Measurements from ENCODE around the gene INTS1.

Gene INTS1

DNA sequence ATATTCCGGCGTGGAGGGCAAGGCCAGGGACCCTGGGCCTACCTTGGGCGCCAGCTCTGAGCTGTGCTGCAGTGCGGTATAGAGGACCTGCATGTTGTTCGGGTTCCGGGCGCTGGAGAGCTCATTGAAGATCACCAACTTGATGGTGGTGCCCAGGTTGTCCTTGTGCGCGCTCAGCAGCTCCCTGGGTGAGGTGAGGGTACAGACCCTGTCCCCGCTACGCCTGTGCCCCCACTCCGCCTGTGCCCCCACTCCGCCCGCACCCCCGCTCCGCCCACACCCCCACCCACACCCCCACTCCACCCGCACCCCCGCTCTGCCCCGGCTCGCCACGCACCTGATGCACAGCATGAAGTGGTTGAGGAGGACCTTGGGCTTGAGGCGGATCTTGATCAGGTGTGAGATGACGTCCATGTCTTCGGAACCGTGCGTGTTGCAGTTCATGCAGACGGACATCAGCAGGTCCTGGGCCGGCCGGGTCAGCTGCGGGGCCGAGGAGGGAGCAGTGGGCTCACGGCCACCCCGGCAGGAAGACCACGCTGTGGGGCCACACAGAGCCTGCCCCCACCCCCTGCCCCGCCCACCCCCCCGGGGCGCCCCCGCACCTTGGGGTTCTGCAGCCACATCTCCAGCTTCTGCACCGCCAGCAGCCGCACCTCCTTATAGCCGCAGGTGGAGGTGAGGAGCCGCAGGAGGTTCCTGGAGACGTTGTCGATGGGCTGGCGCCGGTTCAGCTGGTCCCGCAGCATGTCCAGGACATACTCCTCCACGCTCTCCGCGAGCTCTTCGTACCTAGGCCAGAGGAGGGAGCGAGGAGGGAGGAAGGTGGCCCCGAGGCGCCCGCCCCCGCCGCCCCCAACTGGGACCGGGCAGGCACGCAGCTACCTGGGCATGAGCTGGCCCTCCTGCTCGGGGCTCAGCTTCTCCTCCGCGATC is 5.6 kb downstream of the INTS1 start:
- Histone ChIP-seq H3K4me1 (ENCODE audit: low read length) (peaks cover 9% of the 10 kb centered on the region; the same call in 1 of the 2 replicates), H3K79me2 (ENCODE audit: low read length) (peaks cover 31% of the 10 kb centered on the region), H3K9me2 (replicated peaks; ENCODE audit: insufficient read depth, low read length) (no peaks in the 10 kb centered on the region), H3K27me3 (replicated peaks; ENCODE audit: insufficient read depth, low read length) (no peaks in the 10 kb centered on the region), H2AFZ (ENCODE audit: low read length) (no peak overlapping the region), H3K27ac (ENCODE audit: low read length) (no peak overlapping the region), H3K9ac (ENCODE audit: low read length) (no peak overlapping the region), H4K20me1 (ENCODE audit: insufficient read depth, low read length) (no peaks in the 10 kb centered on the region), H3K4me2 (ENCODE audit: low read depth, low read length) (no peak overlapping the region), H3K36me3 (replicated peaks; ENCODE audit: insufficient read depth, low read length) (no peaks in the 10 kb centered on the region; the same call in 1 of the 2 replicates), H3F3A (ENCODE audit: insufficient read depth, low read length) (no peaks in the 10 kb centered on the region), H3K4me3 (ENCODE audit: low read length) (no peak overlapping the region), H3K9me3 (replicated peaks; ENCODE audit: insufficient read depth, low read length) (no peaks in the 10 kb centered on the region)
- DNase-seq, result no peak
- TF ChIP-seq EZH2phosphoT487 (IDR thresholded peaks at IDR 0.05; ENCODE audit: low read length) (no peak), EZH2 (optimal IDR thresholded peaks at IDR 0.05; ENCODE audit: low read depth, low read length) (no peak)
- TF ChIP-seq, protein P1, sequence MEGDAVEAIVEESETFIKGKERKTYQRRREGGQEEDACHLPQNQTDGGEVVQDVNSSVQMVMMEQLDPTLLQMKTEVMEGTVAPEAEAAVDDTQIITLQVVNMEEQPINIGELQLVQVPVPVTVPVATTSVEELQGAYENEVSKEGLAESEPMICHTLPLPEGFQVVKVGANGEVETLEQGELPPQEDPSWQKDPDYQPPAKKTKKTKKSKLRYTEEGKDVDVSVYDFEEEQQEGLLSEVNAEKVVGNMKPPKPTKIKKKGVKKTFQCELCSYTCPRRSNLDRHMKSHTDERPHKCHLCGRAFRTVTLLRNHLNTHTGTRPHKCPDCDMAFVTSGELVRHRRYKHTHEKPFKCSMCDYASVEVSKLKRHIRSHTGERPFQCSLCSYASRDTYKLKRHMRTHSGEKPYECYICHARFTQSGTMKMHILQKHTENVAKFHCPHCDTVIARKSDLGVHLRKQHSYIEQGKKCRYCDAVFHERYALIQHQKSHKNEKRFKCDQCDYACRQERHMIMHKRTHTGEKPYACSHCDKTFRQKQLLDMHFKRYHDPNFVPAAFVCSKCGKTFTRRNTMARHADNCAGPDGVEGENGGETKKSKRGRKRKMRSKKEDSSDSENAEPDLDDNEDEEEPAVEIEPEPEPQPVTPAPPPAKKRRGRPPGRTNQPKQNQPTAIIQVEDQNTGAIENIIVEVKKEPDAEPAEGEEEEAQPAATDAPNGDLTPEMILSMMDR (IDR thresholded peaks at IDR 0.05; ENCODE audit: low read length), result no peak

DNA sequence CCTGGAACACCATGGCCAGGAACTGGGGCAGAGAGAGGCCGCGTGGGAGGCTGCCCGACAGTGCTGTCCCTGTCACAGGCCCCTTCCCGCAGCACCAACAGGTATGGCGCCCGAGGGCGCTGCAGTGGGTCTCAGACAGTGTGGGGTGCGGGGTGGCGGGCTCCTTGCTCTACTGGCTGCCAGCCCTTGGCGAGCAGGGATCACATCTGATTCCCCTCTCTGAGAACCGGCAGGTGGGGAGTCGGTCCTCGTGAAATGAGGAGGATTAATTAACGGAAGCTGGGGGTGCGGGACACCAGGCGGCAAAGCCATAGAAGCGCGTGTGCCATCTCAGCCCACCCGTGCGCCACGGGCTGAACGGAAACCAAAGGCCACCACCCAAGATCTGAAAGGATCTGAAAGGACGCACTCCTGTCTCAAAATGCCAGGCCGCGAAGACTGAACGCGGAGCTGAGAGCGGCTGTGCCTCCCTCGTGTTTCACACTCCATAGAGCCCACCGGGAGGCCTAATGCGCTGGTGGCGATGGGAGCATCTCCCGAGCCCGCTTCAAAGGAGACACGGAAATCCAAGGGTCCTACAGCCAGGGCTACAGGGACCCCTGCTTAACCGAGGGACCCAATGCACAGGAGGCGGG is 6.8 kb downstream of the INTS1 start:
- Histone ChIP-seq H3K27me3 (replicated peaks; ENCODE audit: insufficient read depth, low read length) (no peaks in the 10 kb centered on the region), H3K4me3 (ENCODE audit: low read length) (no peak overlapping the region), H3K9me3 (replicated peaks; ENCODE audit: insufficient read depth, low read length) (no peaks in the 10 kb centered on the region), H3K27ac (ENCODE audit: low read length) (no peak overlapping the region), H3F3A (ENCODE audit: insufficient read depth, low read length) (no peaks in the 10 kb centered on the region), H3K9me2 (replicated peaks; ENCODE audit: insufficient read depth, low read length) (no peaks in the 10 kb centered on the region), H2AFZ (ENCODE audit: low read length) (no peak overlapping the region), H4K20me1 (ENCODE audit: insufficient read depth, low read length) (no peaks in the 10 kb centered on the region), H3K9ac (ENCODE audit: low read length) (no peak overlapping the region), H3K36me3 (replicated peaks; ENCODE audit: insufficient read depth, low read length) (no peaks in the 10 kb centered on the region; the same call in 1 of the 2 replicates), H3K79me2 (ENCODE audit: low read length) (peaks cover 19% of the 10 kb centered on the region), H3K4me1 (ENCODE audit: low read length) (no peaks in the 10 kb centered on the region), H3K4me2 (ENCODE audit: low read depth, low read length) (no peak overlapping the region)
- TF ChIP-seq EZH2 (optimal IDR thresholded peaks at IDR 0.05; ENCODE audit: low read depth, low read length), result no peak
- TF ChIP-seq, protein P1 (IDR thresholded peaks at IDR 0.05; ENCODE audit: low read length), result no peak
- no peak for TF ChIP-seq EZH2phosphoT487 (IDR thresholded peaks at IDR 0.05; ENCODE audit: low read length)
- no peak for DNase-seq

DNA sequence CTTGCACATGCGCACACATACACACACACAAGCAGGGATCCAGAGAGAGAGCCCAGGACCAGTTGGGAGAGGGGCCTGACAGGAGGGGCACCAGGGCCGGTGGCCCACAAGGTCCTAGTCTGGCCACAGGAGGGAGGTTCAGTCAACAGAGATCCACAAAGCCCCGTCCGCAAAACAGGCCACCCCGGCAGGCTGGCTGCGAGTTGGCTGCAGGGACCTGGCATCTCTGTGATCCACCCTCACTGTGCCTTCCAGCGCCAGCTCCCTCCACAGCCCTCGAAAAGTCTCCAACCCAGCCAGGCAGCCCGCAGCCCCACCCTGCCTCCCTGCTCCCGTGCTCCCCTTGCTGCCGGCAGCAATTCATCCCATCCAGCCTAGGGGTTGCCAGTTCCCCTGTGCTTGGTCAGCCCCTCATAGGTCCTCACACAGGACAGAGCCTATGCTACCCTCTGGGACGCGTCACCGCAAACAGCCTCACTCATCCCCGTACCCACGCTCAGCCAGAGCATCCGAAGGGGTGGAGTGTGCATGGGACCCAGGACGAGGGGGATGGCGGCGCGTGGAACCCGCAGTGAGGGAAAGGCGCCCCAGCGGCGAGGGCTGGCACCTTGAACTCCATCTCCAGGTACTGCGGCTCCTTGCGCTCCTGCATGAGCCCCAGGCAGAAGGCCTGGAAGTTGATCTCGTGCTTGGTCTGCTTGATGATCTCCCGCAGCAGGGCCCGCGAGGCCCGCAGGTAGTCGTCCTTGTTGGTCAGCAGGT is 7.5 kb downstream of the INTS1 start:
- Histone ChIP-seq H3K4me3 (ENCODE audit: low read length) (no peak overlapping the region), H3K27ac (ENCODE audit: low read length) (no peak overlapping the region), H3K36me3 (replicated peaks; ENCODE audit: insufficient read depth, low read length) (no peaks in the 10 kb centered on the region; the same call in 1 of the 2 replicates), H4K20me1 (ENCODE audit: insufficient read depth, low read length) (no peaks in the 10 kb centered on the region), H3K4me1 (ENCODE audit: low read length) (no peaks in the 10 kb centered on the region), H3F3A (ENCODE audit: insufficient read depth, low read length) (no peaks in the 10 kb centered on the region), H3K4me2 (ENCODE audit: low read depth, low read length) (no peak overlapping the region), H3K9me3 (replicated peaks; ENCODE audit: insufficient read depth, low read length) (no peaks in the 10 kb centered on the region), H2AFZ (ENCODE audit: low read length) (no peak overlapping the region), H3K27me3 (replicated peaks; ENCODE audit: insufficient read depth, low read length) (no peaks in the 10 kb centered on the region), H3K9ac (ENCODE audit: low read length) (no peak overlapping the region), H3K9me2 (replicated peaks; ENCODE audit: insufficient read depth, low read length) (no peaks in the 10 kb centered on the region), H3K79me2 (ENCODE audit: low read length) (peaks cover 12% of the 10 kb centered on the region)
- TF ChIP-seq, protein P1 (IDR thresholded peaks at IDR 0.05; ENCODE audit: low read length), result no peak
- no peak for DNase-seq

Measured in MM.1S (cell line).